ENCODE measurements around the gene BYSL. TPM values are rescaled to one million over a fixed set of nuclear protein-coding genes. Genes with fewer than 3 reads are reported as not detected.

BYSL gene
- total RNA-seq (2014; rRNA removed; shearing (Covaris generic)), result 23.0 and 24.3 TPM in 2 replicates
- 30.2 and 34.9 TPM in 2 replicates for polyA plus RNA-seq (2015; cell fraction: cytosol; rRNA removed)
- polyA plus RNA-seq (2015; cell fraction: nucleus; rRNA removed), result 22.5 and 24.4 TPM in 2 replicates

- in situ Hi-C loops (cut with HindIII; ENCODE audit: low pct_unique_long_range_greater_than_20kb, low sequenced_read_pairs), result no loop called here
Observed at GRCh38 chr6:41920921-41921711, at the start of gene BYSL, which contains the start of gene MED20. TSS of gene BYSL (plus strand) at chr6:41921499. CDS start at chr6:41921563, 64 bp downstream. TSS of gene MED20 (minus strand) at chr6:41921139. CDS start at chr6:41921018, 121 bp downstream.

GRCh38 chr6:41871691-41872090 lies 49.6 kb upstream of the BYSL start:
- in situ Hi-C loops (cut with HindIII; ENCODE audit: low pct_unique_long_range_greater_than_20kb, low sequenced_read_pairs), result no loop called here

More at GRCh38 chr6:41920921-41921711, at the start of gene BYSL, which contains the start of gene MED20:
- peak; percentile 92 for DNase-seq (ENCODE audit: low read depth, low spot score)

GRCh38 chr6:41872147-41872546 lies 49.2 kb upstream of the BYSL start:
- DNase-seq (ENCODE audit: low read depth, low spot score), result no peak
- in situ Hi-C loops (cut with HindIII; ENCODE audit: low pct_unique_long_range_greater_than_20kb, low sequenced_read_pairs), result no loop called here

More at GRCh38 chr6:41871691-41872090, 49.6 kb upstream of the BYSL start:
- no peak for DNase-seq (ENCODE audit: low read depth, low spot score)

GRCh38 chr6:41874741-41875140 lies 46.6 kb upstream of the BYSL start:
- in situ Hi-C loops (cut with HindIII; ENCODE audit: low pct_unique_long_range_greater_than_20kb, low sequenced_read_pairs), result no loop called here
- no peak for DNase-seq (ENCODE audit: low read depth, low spot score)

GRCh38 chr6:41877051-41877680 lies 44.1 kb upstream of the BYSL start:
- DNase-seq (ENCODE audit: low read depth, low spot score), result no peak
- in situ Hi-C loops (cut with HindIII; ENCODE audit: low pct_unique_long_range_greater_than_20kb, low sequenced_read_pairs), result no loop called here

GRCh38 chr6:41878246-41878645 lies 43.1 kb upstream of the BYSL start:
- in situ Hi-C loops (cut with HindIII; ENCODE audit: low pct_unique_long_range_greater_than_20kb, low sequenced_read_pairs), result no loop called here
- DNase-seq (ENCODE audit: low read depth, low spot score), result no peak

GRCh38 chr6:41878961-41879405 lies 42.3 kb upstream of the BYSL start:
- in situ Hi-C loops (cut with HindIII; ENCODE audit: low pct_unique_long_range_greater_than_20kb, low sequenced_read_pairs), result no loop called here
- no peak for DNase-seq (ENCODE audit: low read depth, low spot score)

- no peak for DNase-seq (ENCODE audit: low read depth, low spot score)
Observed at GRCh38 chr6:41881506-41881905, 39.8 kb upstream of the BYSL start.

GRCh38 chr6:41884957-41885356 lies 36.3 kb upstream of the BYSL start:
- in situ Hi-C loops (cut with HindIII; ENCODE audit: low pct_unique_long_range_greater_than_20kb, low sequenced_read_pairs), result no loop called here
- no peak for DNase-seq (ENCODE audit: low read depth, low spot score)

More at GRCh38 chr6:41881506-41881905, 39.8 kb upstream of the BYSL start:
- in situ Hi-C loops (cut with HindIII; ENCODE audit: low pct_unique_long_range_greater_than_20kb, low sequenced_read_pairs), result no loop called here

- in situ Hi-C loops (cut with HindIII; ENCODE audit: low pct_unique_long_range_greater_than_20kb, low sequenced_read_pairs), result no loop called here
- no peak for DNase-seq (ENCODE audit: low read depth, low spot score)
Observed at GRCh38 chr6:41885930-41886329, 35.4 kb upstream of the BYSL start.

- in situ Hi-C loops (cut with HindIII; ENCODE audit: low pct_unique_long_range_greater_than_20kb, low sequenced_read_pairs), result no loop called here
- DNase-seq (ENCODE audit: low read depth, low spot score), result no peak
Observed at GRCh38 chr6:41887331-41887751, 34.0 kb upstream of the BYSL start.

- no peak for DNase-seq (ENCODE audit: low read depth, low spot score)
- in situ Hi-C loops (cut with HindIII; ENCODE audit: low pct_unique_long_range_greater_than_20kb, low sequenced_read_pairs), result no loop called here
Observed at GRCh38 chr6:41892921-41893564, 28.3 kb upstream of the BYSL start.

GRCh38 chr6:41894366-41895299 lies 26.7 kb upstream of the BYSL start:
- no peak for DNase-seq (ENCODE audit: low read depth, low spot score)
- in situ Hi-C loops (cut with HindIII; ENCODE audit: low pct_unique_long_range_greater_than_20kb, low sequenced_read_pairs), result no loop called here

- DNase-seq (ENCODE audit: low read depth, low spot score), result peak; percentile 76
- in situ Hi-C loops (cut with HindIII; ENCODE audit: low pct_unique_long_range_greater_than_20kb, low sequenced_read_pairs), result no loop called here
Observed at GRCh38 chr6:41895300-41896233, 25.7 kb upstream of the BYSL start, which contains the start of gene USP49. TSS of gene USP49 (minus strand) at chr6:41895375. CDS start at chr6:41806983, 88,392 bp downstream.

- DNase-seq (ENCODE audit: low read depth, low spot score), result no peak
- in situ Hi-C loops (cut with HindIII; ENCODE audit: low pct_unique_long_range_greater_than_20kb, low sequenced_read_pairs), result no loop called here
Observed at GRCh38 chr6:41896281-41896680, 25.0 kb upstream of the BYSL start.

GRCh38 chr6:41900861-41901260 lies 20.4 kb upstream of the BYSL start:
- in situ Hi-C loops (cut with HindIII; ENCODE audit: low pct_unique_long_range_greater_than_20kb, low sequenced_read_pairs), result no loop called here

More at GRCh38 chr6:41900861-41901260, 20.4 kb upstream of the BYSL start:
- no peak for DNase-seq (ENCODE audit: low read depth, low spot score)
